Mucosa of descending colon (tissue), 3 donors: Measurements from ENCODE around the gene ST3GAL4. TPM values are rescaled to one million over a fixed set of nuclear protein-coding genes. Genes with fewer than 3 reads are reported as not detected.

Experiments
- ATAC-seq: fragments of 200-7000 bp; cut with Tn5 transposase; one replicate; pipeline ENCODE4 v1.9.1; 2020; ENCODE audit warnings: mild to moderate bottlenecking, moderate library complexity
- DNase-seq, 3 donors: peaks; one replicate each; pipeline ENCODE4 v3.0.0-alpha.2; 2020
- H3K36me3 ChIP-seq: fragments of 200-600 bp; one replicate; pipeline ENCODE4 v1.8.0; 2021; ENCODE audit warnings: low read depth, mild to moderate bottlenecking
- H3K4me1 ChIP-seq: fragments of 200-600 bp; one replicate; pipeline ENCODE4 v1.8.0; 2021; ENCODE audit warnings: low read depth, mild to moderate bottlenecking
- H3K4me3 ChIP-seq: fragments of 200-600 bp; one replicate; pipeline ENCODE4 v1.8.0; 2021; ENCODE audit warnings: mild to moderate bottlenecking
- H3K9me3 ChIP-seq: fragments of 200-600 bp; one replicate; pipeline ENCODE4 v1.8.0; 2021; ENCODE audit warnings: mild to moderate bottlenecking
- CTCF ChIP-seq: fragments of 200-600 bp; IDR thresholded peaks from one replicate; pipeline ENCODE4 v1.8.0; 2022; ENCODE audit warnings: antibody characterized with exemption, mild to moderate bottlenecking
- intact Hi-C, 2 donors: fragments of 100-400 bp; cut with DNase I in 1 of 2; cut with micrococcal nuclease in 1 of 2; formaldehyde crosslinking; loops; one replicate each; pipeline versions ENCODE4 v1.11.0 to v1.11.1; 2022; cut with DNase I, micrococcal nuclease
- total RNA-seq, 3 donors: library from RNA; stranded (reverse); fragmentation: NEBNext Ultra II Directional in 2 of 3; extraction: Animal tissue kit (Norgen Biotek cat#: 25700) in 2 of 3; gene quantifications; one replicate each; pipeline versions ENCODE4 v1.2.1 to v1.2.4, GENCODE V29; 2021 to 2023
- donor health status: DM: no; HTN: no; CAD: no; lungs with moderate emphysema.
- donor health status: DM: no; HTN: no; CAD: no.
- donor health status: DM: no; HTN: yes; CAD: no.

The ST3GAL4 gene
- total RNA-seq, 3 donors from 2014 or later: 94.7 to 460 (median 217) TPM

DNA sequence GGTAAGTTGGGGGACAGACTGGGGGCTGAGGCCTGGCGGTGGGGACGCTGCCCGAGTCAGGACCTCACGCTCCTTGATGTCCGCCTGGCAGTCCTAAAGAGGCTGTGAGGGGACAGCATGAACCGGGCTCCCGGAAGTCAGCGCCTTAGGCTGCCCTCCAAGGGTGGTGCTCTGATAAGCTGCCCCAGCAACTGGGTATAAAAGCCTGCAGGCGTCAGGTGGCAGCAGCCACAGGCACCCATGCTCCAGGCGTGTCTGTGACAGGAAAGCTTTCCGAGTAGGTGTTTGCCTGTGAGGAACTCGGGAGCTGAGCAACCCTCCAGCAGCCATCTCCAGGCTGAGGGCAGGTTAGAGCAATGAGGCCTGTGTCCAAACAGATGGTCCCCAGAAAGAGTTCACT, 53.0 kb downstream of the ST3GAL4 start:
- ATAC-seq (no peak), DNase-seq (peak in 1 of 3 donors; percentile 28)
- peaks cover 15% of the 10 kb centered on the region for H3K4me1 ChIP-seq
- intact Hi-C loops: no loop called here
- no peak overlapping the region for H3K4me3 ChIP-seq
- no peaks in the 10 kb centered on the region for H3K36me3 ChIP-seq
- no peaks in the 10 kb centered on the region for H3K9me3 ChIP-seq
- TF ChIP-seq CTCF: no peak

DNA sequence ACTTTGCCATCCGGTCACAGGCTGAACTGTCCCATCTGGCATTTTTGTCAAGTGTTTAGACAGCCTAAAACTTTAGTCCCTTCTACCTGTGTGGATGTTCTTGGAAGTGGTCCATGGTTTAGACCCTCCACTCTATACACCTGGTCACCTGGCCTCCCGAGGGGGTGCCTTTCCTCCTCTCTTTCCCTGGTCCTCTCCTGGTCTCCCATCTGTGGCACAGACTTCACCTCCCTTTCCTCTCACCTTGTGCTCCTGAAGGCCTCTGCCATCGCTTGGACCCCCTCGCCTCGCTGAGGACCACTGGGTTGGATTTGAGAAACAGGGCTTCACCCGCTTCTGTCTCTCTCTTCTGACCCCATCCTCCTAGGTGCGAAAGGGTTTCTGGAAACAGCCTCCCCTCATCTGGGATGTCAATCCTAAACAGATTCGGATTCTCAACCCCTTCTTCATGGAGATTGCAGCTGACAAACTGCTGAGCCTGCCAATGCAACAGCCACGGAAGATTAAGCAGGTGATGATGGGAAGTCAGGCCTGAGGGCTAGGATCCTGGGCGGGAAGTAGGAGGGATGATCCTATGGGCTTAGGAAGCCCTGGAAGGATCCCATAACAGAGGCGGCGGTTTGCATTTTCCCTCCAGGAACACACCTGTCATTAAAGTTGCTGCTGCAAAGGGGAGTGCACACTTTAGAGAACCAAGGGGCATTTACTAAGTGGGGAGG, 53.6 kb downstream of the ST3GAL4 start:
- peaks cover 17% of the 10 kb centered on the region for H3K4me1 ChIP-seq
- TF ChIP-seq CTCF: no peak
- ATAC-seq (no peak), DNase-seq (peak in 1 of 3 donors; percentile 21)
- no peaks in the 10 kb centered on the region for H3K9me3 ChIP-seq
- no peak overlapping the region for H3K4me3 ChIP-seq
- intact Hi-C loops: no loop called here
- no peaks in the 10 kb centered on the region for H3K36me3 ChIP-seq

DNA sequence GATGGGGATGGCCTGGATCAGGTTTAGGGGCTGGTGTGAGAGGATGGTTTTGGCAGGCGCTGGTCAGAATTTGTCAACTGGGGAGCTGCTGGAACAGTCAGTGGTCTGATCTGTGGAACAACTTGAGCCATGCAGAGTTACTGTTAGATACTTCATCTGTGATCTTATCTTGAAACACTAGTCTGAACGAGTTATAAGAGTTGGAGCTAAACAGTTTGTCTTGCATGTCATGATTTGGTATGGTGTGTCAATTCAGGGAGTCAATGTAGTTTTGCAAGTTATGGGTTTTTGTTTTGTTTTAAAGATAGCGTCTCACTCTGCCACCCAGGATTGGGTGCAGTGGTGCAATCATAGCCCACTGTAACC, 54.1 kb downstream of the ST3GAL4 start:
- H3K9me3 ChIP-seq: no peaks in the 10 kb centered on the region
- H3K4me1 ChIP-seq: peaks cover 17% of the 10 kb centered on the region
- no peak overlapping the region for H3K4me3 ChIP-seq
- ATAC-seq: no peak
- TF ChIP-seq CTCF: no peak
- intact Hi-C loops: no loop called here
- no peaks in the 10 kb centered on the region for H3K36me3 ChIP-seq
- DNase-seq: peak in 1 of 3 donors; percentile 7

DNA sequence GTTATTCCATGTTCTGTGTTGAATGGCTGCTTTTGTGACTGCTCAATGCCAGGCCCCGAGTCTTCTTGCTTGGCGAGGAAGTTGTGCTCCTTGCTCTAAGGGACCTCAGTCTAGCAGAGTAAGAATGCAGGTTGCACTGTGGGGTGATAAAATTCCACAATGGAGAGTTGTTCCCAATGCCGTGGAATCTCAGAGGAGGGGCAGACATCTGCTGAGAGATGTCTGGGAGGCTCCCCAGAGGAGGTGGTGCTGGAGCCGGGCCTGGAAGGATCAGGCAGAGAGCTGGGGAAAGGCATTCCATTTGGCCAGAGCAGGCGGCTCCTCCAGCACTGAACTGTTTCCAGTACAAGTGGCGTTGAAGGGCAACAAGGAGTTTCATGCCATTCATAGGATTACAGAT, 55.2 kb downstream of the ST3GAL4 start:
- TF ChIP-seq CTCF: no peak
- Histone ChIP-seq H3K4me1 (peaks cover 9% of the 10 kb centered on the region), H3K4me3 (no peak overlapping the region), H3K9me3 (no peaks in the 10 kb centered on the region), H3K36me3 (no peaks in the 10 kb centered on the region)
- intact Hi-C loops: no loop called here
- DNase-seq (peak in 1 of 3 donors; percentile 26), ATAC-seq (no peak)

DNA sequence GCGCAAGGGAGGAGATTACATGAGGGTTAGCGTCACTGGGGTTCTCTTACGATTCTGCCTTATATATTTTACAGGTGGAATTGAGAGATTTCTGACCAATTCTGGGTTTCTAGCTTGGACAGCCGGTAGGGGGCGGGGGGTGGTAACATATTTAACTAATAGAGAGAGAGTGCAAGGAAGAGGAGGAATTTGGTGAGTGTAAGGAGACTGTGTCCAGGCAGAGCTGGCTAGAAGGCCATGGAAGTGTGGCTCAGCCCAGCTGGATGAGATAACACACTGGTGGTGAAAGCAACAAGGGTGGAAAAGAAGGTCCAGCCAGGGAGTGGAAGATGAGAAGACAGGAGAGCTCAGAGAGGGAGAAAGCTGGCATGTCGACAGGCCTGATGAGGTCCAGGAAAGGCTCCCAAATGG, 56.5 kb downstream of the ST3GAL4 start:
- Histone ChIP-seq H3K4me1 (peaks cover 12% of the 10 kb centered on the region), H3K36me3 (no peaks in the 10 kb centered on the region), H3K9me3 (no peaks in the 10 kb centered on the region), H3K4me3 (no peak overlapping the region)
- no peak for ATAC-seq
- intact Hi-C loops: no loop called here
- TF ChIP-seq CTCF: no peak
- DNase-seq: peak in 1 of 3 donors; percentile 24

GRCh38 chr11:126413426-126413825, 57.9 kb downstream of the ST3GAL4 start:
- no peak for TF ChIP-seq CTCF
- no peak for ATAC-seq
- intact Hi-C loops: no loop called here
- Histone ChIP-seq H3K4me3 (no peak overlapping the region), H3K36me3 (no peaks in the 10 kb centered on the region), H3K9me3 (no peaks in the 10 kb centered on the region), H3K4me1 (peaks cover 12% of the 10 kb centered on the region)
- peak in 1 of 3 donors; percentile 53 for DNase-seq
